Tibial nerve (tissue), 3 donors: ENCODE results near the gene TSHZ2.

Source experiments
- CTCF ChIP-seq, 5 experiments: fragments of 200-600 bp in 3 of 5; fragments of 450-650 bp in 2 of 5; sonication (generic) in 3 of 5; IDR thresholded peaks; one replicate each; pipeline ENCODE4 v1.5.1; 2016 to 2019; ENCODE audit warnings: antibody characterized with exemption in 5 of 5, mild to moderate bottlenecking in 3 of 5, moderate library complexity in 2 of 5
- POLR2A ChIP-seq, 2 donors: fragments of 450-650 bp; IDR thresholded peaks; one replicate each; pipeline ENCODE4 v1.6.1; 2017; ENCODE audit warnings: antibody characterized with exemption in 2 of 2, mild to moderate bottlenecking in 2 of 2, moderate library complexity in 2 of 2

- TF ChIP-seq CTCF (IDR thresholded peaks at IDR 0.05): no peak
- no peak for TF ChIP-seq POLR2A (IDR thresholded peaks at IDR 0.05)
These were observed 106.6 kb downstream of the TSHZ2 start for GRCh38 chr20:53078761-53079160.
